Activated CD4-positive, alpha-beta T cell treated with anti-CD3 and anti-CD28 coated beads, Interleukin-2, amount 50 U/mL, for 1 hour (primary cell): ENCODE results near the gene TNFAIP3.
"Not testable (repeated sequence)": the region's sequence is repeated elsewhere in the genome, so short reads cannot be mapped to it uniquely, and the experiment has no call there.

Source experiments
- DNase-seq: peaks from one replicate; pipeline ENCODE4 v3.0.0-alpha.2; 2020

Gene TNFAIP3

GRCh38 chr6:137866914-137867684 is at the start of gene TNFAIP3:
Gene TNFAIP3, plus strand, starts transcription at chr6:137867259. Its CDS starts 3,969 bp downstream, at chr6:137871228.
- peak; percentile 94 for DNase-seq

GRCh38 chr6:137818440-137818839 is 48.6 kb upstream of the TNFAIP3 start:
- DNase-seq: no peak

GRCh38 chr6:137819740-137820139 is 47.3 kb upstream of the TNFAIP3 start:
- no peak for DNase-seq

- DNase-seq: no peak
These were observed 46.6 kb upstream of the TNFAIP3 start for GRCh38 chr6:137820425-137820824.

GRCh38 chr6:137820952-137821351 is 46.1 kb upstream of the TNFAIP3 start:
- no peak for DNase-seq

GRCh38 chr6:137821491-137821890 is 45.6 kb upstream of the TNFAIP3 start:
- DNase-seq: no peak

- peak; percentile 87 for DNase-seq
These were observed 43.1 kb upstream of the TNFAIP3 start for GRCh38 chr6:137823826-137824555.

- no peak for DNase-seq
These were observed 42.5 kb upstream of the TNFAIP3 start for GRCh38 chr6:137824556-137824879.

GRCh38 chr6:137824896-137825295 is 42.2 kb upstream of the TNFAIP3 start:
- no peak for DNase-seq

- no peak for DNase-seq
These were observed 39.6 kb upstream of the TNFAIP3 start for GRCh38 chr6:137827411-137827940.

- no peak for DNase-seq
These were observed 38.9 kb upstream of the TNFAIP3 start for GRCh38 chr6:137827977-137828810.

GRCh38 chr6:137829641-137830083 is 37.4 kb upstream of the TNFAIP3 start:
- no peak for DNase-seq

GRCh38 chr6:137830511-137830911 is 36.5 kb upstream of the TNFAIP3 start:
- no peak for DNase-seq

GRCh38 chr6:137832110-137832509 is 34.9 kb upstream of the TNFAIP3 start:
- no peak for DNase-seq

GRCh38 chr6:137834508-137834907 is 32.6 kb upstream of the TNFAIP3 start:
- DNase-seq: no peak

GRCh38 chr6:137836788-137837187 is 30.3 kb upstream of the TNFAIP3 start:
- DNase-seq: no peak

- not testable (repeated sequence) for DNase-seq
These were observed 29.0 kb upstream of the TNFAIP3 start for GRCh38 chr6:137838090-137838489.

- DNase-seq: not testable (repeated sequence)
These were observed 28.5 kb upstream of the TNFAIP3 start for GRCh38 chr6:137838597-137838996.

- DNase-seq: no peak
These were observed 28.0 kb upstream of the TNFAIP3 start for GRCh38 chr6:137839076-137839475.

GRCh38 chr6:137840252-137840651 is 26.8 kb upstream of the TNFAIP3 start:
- DNase-seq: no peak

- DNase-seq: no peak
These were observed 23.8 kb upstream of the TNFAIP3 start for GRCh38 chr6:137843211-137843610.

GRCh38 chr6:137844327-137844726 is 22.7 kb upstream of the TNFAIP3 start:
- DNase-seq: not testable (repeated sequence)

GRCh38 chr6:137844773-137845172 is 22.3 kb upstream of the TNFAIP3 start:
- DNase-seq: not testable (repeated sequence)
